ENCODE results near the gene MRPS24. TPM values are rescaled to one million over a fixed set of nuclear protein-coding genes. Genes with fewer than 3 reads are reported as not detected.

MRPS24 gene
- total and polyA plus RNA-seq, 10 of the 15 experiments (the other 5 are each of a cell fraction or from before 2014, with no cell fraction given) = 27.6 to 164 (median 106) TPM

DNA sequence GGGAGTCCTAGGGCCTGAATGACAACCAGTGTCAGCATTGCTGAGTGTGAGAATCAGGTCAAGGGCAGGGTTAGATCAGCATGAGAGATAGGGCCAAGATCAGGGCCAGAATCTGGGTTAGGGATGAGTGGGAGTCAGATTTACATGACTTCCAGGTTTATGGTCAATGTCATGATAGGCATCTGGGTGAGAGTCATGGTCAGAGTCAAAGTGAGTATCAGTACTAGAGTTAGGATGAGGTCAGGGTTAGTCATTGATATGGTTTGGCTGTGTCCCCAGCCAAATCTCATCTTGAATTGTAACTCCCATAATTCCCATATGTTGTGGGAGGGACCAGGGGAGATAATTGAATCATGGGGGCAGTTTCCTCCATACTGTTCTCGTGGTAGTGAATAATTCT lies 12.3 kb downstream of the MRPS24 start:
- Histone ChIP-seq H3K4me1 (ENCODE audit: control insufficient read depth, insufficient read depth, low read length) (no peaks in the 10 kb centered on the region), H3K9ac (ENCODE audit: control insufficient read depth, insufficient read depth, low read length) (no peak overlapping the region), H3K27me3 (replicated peaks in 1 of 2; ENCODE audit: control insufficient read depth in 2 of 2, insufficient read depth in 2 of 2, low read length in 1 of 2) (no peaks in the 10 kb centered on the region), H3K27ac (ENCODE audit: control insufficient read depth, insufficient read depth) (no peak overlapping the region), H2AFZ (ENCODE audit: control insufficient read depth, low read depth, low read length) (no peak overlapping the region), H3K36me3 (ENCODE audit: control insufficient read depth in 2 of 2, insufficient read depth in 2 of 2, low read length in 1 of 2) (no peaks in the 10 kb centered on the region), H4K20me1 (ENCODE audit: control insufficient read depth, insufficient read depth) (no peaks in the 10 kb centered on the region), H3K4me3 (no peak overlapping the region), H3K4me2 (ENCODE audit: control insufficient read depth, insufficient read depth) (no peak overlapping the region), H3K79me2 (ENCODE audit: control insufficient read depth, insufficient read depth, low read length) (no peaks in the 10 kb centered on the region), H3K9me3 (replicated peaks; ENCODE audit: control insufficient read depth, insufficient read depth, low read length) (peaks cover 2% of the 10 kb centered on the region; the same call in 2 of the 3 replicates)
- ChIA-PET CTCF (no interaction called here), RAD21 (ENCODE audit: unreplicated experiment) (no interaction called here), SMC1A (ENCODE audit: uncharacterized antibody, unreplicated experiment) (no interaction called here), POLR2A (no interaction called here)
- DNase-seq (ENCODE audit: low read depth, low spot score) (no peak), FAIRE-seq (no peak), ATAC-seq (no peak)
- in situ Hi-C loops (cut with MboI) (no loop called here), intact Hi-C loops (cut with micrococcal nuclease; ENCODE audit: unreplicated experiment) (no loop called here)
- no TSS peak for BruUV-seq (replicated peaks)
- 33% methylated on average over 1 of the region's 1 CpG for WGBS (ENCODE audit: insufficient coverage, insufficient replicate concordance, low lambda C conversion rate, missing lambda C conversion rate)
- TF ChIP-seq NR2C1 (IDR thresholded peaks at IDR 0.05) (no peak), SMAD1 (IDR thresholded peaks at IDR 0.05; ENCODE audit: low read depth, partially characterized antibody) (no peak), ZBTB40 (IDR thresholded peaks at IDR 0.05; ENCODE audit: borderline replicate concordance) (no peak), RCOR1 (conservative IDR thresholded peaks at IDR 0.05; ENCODE audit: low read depth, low read length) (no peak), MEF2A (IDR thresholded peaks at IDR 0.05; ENCODE audit: insufficient read depth, low read depth, low read length) (no peak), MTA3 (IDR thresholded peaks at IDR 0.05; ENCODE audit: borderline replicate concordance, low read length) (no peak), DPF2 (IDR thresholded peaks at IDR 0.05) (no peak)
- TF ChIP-seq, protein P1, sequence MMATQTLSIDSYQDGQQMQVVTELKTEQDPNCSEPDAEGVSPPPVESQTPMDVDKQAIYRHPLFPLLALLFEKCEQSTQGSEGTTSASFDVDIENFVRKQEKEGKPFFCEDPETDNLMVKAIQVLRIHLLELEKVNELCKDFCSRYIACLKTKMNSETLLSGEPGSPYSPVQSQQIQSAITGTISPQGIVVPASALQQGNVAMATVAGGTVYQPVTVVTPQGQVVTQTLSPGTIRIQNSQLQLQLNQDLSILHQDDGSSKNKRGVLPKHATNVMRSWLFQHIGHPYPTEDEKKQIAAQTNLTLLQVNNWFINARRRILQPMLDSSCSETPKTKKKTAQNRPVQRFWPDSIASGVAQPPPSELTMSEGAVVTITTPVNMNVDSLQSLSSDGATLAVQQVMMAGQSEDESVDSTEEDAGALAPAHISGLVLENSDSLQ (IDR thresholded peaks at IDR 0.05) = no peak
- TF ChIP-seq, protein P2, sequence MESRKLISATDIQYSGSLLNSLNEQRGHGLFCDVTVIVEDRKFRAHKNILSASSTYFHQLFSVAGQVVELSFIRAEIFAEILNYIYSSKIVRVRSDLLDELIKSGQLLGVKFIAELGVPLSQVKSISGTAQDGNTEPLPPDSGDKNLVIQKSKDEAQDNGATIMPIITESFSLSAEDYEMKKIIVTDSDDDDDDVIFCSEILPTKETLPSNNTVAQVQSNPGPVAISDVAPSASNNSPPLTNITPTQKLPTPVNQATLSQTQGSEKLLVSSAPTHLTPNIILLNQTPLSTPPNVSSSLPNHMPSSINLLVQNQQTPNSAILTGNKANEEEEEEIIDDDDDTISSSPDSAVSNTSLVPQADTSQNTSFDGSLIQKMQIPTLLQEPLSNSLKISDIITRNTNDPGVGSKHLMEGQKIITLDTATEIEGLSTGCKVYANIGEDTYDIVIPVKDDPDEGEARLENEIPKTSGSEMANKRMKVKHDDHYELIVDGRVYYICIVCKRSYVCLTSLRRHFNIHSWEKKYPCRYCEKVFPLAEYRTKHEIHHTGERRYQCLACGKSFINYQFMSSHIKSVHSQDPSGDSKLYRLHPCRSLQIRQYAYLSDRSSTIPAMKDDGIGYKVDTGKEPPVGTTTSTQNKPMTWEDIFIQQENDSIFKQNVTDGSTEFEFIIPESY (IDR thresholded peaks at IDR 0.05) = no peak
- TF ChIP-seq, protein P3, sequence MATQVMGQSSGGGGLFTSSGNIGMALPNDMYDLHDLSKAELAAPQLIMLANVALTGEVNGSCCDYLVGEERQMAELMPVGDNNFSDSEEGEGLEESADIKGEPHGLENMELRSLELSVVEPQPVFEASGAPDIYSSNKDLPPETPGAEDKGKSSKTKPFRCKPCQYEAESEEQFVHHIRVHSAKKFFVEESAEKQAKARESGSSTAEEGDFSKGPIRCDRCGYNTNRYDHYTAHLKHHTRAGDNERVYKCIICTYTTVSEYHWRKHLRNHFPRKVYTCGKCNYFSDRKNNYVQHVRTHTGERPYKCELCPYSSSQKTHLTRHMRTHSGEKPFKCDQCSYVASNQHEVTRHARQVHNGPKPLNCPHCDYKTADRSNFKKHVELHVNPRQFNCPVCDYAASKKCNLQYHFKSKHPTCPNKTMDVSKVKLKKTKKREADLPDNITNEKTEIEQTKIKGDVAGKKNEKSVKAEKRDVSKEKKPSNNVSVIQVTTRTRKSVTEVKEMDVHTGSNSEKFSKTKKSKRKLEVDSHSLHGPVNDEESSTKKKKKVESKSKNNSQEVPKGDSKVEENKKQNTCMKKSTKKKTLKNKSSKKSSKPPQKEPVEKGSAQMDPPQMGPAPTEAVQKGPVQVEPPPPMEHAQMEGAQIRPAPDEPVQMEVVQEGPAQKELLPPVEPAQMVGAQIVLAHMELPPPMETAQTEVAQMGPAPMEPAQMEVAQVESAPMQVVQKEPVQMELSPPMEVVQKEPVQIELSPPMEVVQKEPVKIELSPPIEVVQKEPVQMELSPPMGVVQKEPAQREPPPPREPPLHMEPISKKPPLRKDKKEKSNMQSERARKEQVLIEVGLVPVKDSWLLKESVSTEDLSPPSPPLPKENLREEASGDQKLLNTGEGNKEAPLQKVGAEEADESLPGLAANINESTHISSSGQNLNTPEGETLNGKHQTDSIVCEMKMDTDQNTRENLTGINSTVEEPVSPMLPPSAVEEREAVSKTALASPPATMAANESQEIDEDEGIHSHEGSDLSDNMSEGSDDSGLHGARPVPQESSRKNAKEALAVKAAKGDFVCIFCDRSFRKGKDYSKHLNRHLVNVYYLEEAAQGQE (IDR thresholded peaks at IDR 0.05; ENCODE audit: low read depth, low read length) = no peak

All from GM12878 (cell line).